AG08395 (cell line): Measurements from ENCODE around the gene GLYATL2.
A peak's percentile ranks its signal among the peaks of the same experiment; 100 is the strongest.

Source experiments
- DNase-seq: peaks from one replicate; pipeline ENCODE4 v3.0.0; 2012; ENCODE audit warnings: mixed read lengths, low spot score

Gene GLYATL2, protein sequence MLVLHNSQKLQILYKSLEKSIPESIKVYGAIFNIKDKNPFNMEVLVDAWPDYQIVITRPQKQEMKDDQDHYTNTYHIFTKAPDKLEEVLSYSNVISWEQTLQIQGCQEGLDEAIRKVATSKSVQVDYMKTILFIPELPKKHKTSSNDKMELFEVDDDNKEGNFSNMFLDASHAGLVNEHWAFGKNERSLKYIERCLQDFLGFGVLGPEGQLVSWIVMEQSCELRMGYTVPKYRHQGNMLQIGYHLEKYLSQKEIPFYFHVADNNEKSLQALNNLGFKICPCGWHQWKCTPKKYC

DNA sequence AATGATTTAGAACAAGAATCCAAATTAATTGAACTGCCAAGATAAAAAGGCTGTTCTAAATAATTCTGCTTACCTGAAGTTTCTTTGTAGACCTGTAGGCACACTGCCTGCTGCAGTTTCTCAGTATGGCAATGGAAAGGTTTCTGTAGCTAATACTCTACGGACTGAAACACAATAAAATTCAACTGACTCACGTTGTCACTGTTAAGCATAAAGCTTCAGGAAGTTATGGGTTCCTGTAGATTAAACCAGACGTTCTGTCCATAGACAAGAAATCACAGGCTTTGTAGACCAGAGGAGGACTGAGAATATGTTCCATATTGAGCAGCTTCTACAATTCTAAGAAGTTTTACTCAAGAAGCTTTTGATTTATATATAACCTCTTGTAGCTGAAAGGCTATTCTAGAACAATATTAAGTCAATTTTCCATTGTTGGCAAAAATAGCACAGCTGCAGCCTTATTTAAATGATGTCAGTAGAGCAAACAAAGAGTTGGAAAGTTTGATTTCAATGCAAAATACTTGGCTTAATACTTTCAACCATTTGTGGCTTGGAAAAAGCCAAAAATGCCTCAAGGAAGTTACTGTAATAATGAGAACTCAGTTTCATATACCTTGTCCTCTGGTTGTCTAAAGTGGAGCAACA lies at the start of gene GLYATL2:
Gene GLYATL2, minus strand, starts transcription at position 344 of the 645 bp plus-strand sequence. CDS start 5,092 bp downstream, outside the sequence.
- DNase-seq: no peak

DNA sequence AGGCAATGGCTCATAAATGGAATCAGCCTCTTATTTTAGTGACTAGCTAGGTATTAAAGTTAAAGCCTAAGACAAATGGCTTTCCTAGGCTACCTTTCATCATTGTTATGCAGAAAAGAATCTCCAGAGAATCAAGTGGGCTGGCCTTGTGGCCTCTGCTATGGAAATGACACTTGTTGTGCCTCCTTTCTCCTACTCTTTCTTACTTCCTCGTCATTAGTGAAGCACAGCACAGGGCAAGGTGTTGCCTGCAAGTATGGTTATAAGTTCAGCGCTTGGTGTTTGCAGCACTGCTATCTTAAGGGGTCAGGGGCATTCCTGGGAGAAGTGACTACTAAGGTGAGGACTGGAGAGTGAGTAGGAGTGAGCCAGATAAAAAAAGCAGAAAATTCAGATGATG lies 49.4 kb upstream of the GLYATL2 start:
- no peak for DNase-seq

DNA sequence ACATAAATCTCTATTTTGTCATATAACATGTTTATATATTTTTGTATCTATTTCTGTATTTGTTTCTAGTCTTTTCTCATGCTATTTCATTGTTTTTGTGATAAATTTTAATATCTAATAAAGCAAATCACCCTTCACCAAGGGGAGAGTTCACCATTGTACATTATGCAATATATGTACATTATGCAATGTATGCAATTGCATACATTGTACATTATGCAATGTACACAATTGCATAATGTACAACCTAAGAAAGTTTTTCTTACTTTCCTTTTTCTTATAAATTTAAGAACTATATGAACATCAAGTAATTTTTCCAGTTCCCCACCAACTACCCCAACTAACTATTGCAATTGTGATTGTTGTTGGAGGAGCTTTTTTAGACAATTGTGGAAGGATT lies 44.1 kb upstream of the GLYATL2 start:
- DNase-seq: no peak

DNA sequence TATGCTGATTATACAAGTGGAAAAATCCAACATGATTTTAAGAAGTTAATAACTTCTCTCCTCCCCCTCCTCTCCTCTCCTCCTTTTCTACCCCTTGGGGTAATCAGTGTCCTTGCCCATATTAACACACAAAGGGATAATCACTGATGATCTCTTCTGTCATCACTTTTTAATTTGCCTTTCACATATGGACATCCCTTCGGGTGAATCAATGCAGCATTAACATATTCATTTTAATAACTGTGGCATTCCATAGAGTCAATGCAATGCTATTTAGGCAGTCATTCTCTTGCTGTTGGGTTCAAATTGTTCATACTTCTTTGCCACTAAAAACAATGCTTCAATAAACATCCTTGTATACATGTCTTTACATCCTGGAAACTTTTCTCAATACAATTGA lies 42.9 kb upstream of the GLYATL2 start:
- DNase-seq: no peak

DNA sequence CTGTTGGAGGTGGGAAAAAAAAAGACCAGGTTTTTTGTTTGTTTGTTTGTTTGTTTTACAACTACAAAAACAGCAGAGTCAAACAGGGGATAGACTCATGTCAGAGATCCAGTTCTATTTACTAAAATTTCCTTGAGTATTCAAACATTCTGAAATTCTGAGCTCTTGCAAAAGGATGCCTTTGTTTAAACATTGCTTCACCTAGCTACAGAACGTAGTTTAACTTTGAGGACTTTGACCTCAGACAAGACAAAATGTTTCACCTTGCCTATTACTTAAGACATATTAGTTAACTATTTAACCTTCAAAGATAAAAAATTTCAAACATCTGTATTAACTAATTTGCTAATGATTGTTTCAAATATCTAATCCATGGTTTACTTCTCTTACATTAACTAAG lies 36.1 kb upstream of the GLYATL2 start:
- DNase-seq: no peak

DNA sequence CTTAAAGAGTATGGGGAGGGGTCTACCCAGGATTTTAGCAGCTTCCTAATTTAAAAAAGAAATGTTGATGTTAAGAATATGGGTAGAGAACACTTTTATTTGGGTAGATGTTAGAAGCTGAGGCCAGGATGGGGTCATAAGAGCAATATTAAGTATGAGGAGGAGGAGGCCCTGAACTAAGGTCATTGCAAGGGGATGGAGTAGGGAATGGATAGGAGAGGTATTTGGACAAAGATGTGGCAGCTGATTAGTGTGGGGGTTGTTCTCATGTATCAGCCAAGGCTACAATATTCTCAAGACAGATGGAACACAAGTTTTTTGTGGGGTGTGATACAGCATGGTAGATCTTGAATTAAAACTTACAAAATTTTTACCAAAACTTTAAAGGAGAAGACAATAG lies 35.7 kb upstream of the GLYATL2 start:
- no peak for DNase-seq

DNA sequence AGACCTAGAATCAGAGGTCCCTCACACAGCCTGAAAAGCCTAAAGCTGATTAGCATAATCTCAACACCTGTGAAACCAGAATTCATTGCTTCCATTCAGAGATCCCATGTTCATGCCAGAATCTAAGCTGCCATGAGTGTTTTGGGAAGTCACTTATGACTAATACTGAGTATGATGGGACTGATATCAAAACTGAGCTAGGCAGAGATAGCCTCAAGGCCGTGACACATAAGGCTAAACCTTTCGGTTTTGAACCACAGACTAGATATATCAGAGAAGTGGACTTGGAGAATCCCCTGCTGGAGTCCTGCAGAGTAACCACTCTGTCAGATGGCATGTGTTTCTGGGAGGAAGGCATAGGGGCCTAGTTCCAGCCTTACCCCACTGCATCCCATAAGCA lies 23.1 kb upstream of the GLYATL2 start:
- no peak for DNase-seq

DNA sequence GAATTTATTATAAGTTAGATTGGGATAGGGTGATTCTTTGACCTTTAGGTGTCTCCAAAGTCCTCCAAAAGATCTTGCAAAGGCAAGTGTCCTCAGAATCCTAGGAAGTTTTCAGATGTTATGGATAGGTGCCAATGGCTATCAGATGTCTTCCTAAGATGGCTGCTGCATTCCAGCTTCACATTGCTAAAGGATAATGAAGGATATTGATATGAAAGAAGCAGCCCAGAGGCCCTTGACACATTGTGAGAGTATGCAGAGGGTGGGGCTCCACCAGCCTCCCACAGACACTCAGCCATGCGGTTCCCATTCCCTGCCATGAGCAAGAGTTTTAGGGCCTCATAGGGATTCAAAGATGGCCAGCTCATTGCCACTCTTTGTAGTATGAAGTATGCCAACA lies 22.3 kb upstream of the GLYATL2 start:
- no peak for DNase-seq

DNA sequence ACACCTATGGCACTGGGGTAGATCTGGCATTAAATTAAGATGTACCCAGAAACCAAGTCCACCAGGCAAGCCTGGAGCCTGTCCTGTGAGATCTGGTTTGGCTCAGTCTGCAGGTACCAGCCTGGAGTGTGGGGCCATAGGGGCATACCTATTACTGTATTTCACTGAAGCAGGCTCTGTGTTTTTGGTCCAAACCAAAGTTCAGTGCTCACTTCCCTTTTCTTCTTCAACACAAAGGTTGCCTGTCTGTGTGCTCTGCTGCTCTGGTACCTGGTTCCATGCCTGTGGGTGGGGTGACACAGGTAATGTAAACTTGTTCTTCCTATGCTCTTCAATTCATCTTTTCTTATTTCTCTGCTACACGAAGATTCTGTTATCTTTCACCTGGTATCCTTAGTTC lies 19.8 kb upstream of the GLYATL2 start:
- no peak for DNase-seq

DNA sequence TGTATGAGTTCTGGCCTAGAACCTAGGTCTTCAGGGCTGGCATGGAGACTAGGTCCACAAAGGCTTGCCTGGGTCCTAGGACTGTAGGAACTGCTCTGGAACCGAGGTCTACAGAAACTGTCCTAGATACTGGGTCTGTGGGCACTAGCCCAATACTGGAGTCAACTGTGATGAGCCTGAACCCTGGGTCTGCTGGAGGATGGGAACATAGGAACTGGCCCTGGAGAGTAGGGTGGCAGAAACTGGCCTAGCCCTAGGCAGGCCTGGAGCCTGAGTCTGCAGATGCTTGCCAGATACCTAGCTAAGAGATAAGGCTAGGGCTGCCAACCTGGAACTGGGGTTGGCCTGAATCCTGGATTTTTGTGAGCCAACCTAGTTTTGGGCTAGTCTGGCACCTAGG lies 19.2 kb upstream of the GLYATL2 start:
- DNase-seq: no peak

DNA sequence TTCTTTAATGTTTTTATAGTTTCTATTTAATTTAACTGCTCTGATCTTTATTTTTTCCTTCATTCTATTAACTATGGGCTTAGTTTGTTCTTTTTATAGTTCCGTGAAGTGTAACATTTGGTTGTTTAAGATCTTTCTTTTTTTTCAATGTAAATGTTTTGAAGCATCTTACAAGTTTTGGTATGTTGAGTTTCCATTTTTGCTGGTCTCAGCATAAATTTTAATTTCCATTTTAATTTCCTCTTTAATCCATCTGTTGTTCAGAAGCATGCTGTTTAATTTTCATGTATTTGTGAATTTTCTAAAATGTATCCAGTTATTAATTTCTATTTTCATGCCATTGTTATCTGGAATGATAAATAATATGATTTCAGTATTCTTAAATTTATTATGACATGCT lies 17.0 kb upstream of the GLYATL2 start:
- no peak for DNase-seq

DNA sequence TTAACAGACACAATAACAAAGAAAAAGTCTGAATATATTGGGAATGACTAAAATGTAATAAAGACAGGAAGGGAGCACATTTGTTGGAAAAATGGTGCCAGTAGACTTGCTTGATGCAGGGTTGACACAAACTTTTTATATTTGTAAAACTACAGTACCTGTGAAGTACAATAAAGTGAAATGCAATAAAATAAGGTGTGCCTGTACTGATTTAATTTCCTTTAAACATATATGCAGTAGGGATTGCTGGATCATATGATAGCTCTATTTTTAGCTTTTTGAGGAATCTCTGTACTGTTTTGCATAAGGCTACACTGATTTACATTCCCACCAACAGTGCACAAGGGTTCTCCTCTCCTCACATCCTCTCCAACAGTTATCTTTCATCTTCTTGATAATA lies 12.3 kb upstream of the GLYATL2 start:
- DNase-seq: no peak

DNA sequence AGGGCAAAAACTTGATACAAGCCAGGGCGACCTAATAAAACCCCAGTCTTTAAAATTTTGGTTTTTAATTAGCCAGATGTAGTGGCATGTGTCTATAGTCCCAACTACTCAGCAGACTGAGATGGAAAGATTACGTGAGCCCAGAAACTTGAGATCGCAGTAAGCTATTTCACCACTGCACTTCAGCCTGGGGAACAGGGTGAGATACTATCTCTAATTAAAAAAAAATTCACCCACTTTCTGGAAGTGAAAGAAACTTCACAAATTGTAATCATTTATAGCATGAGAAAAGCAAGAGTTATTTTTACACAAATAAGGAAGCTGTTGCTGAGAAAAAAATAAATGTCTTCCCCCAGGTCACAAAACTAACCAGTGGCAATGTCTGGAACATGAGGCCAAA lies 882 bp upstream of the GLYATL2 start:
- DNase-seq: no peak

DNA sequence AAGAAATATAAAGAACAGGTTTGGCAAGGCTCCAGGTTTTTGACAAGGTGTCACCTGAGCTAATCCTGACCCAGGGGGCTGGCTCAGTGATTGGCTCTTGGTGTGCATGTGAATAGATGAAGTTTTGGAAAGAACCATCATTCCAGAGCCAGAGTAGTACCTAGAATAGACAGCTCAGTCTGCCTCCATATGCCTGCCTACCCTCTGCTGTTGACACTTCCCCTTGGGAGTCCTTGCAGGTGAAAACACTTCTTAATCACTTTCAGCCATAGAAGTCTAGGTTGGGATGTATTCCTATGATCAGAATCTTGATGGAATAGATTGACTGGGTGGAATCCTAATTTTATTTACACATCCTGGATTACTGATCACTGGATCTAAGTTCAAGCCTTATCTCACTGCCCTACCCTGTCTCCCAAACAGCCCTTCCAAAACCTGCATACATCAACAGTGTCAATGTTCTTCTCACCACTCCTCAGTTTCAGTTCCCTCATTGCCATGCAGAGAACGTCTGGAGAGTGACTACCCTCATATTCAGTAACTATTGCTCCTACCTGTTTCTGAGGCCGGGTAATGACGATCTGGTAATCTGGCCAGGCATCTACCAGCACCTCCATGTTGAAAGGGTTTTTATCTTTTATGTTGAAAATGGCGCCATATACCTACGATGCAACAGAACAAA lies 6.7 kb downstream of the GLYATL2 start:
- DNase-seq: no peak

DNA sequence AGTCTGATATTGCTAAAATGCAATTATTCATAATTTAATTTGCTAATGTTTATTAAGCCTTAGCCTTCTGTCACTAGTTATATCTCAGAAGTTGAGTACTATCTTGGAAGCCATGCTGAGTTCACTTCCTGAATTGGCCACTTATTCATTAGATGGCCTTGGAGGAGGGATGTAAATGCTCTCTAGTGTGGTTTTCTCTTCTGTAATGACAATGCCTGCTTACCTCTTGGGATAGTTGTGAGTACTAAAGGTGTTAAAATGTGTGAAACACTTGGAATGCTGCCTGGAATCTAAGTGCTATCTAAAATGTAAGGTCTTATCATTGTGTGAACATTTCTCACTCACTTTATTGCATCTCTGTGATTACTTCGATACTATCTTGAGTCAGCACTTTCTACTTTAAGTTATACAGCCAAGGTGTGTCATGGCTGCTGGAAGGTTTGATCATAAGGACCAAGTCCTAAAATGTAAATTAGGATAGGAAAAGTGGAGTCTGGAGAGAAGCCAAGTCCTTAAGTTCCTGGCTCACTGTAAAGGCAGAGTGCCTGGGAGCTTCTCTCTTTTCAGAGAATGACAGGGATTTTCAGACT lies 12.4 kb downstream of the GLYATL2 start:
- DNase-seq: no peak

DNA sequence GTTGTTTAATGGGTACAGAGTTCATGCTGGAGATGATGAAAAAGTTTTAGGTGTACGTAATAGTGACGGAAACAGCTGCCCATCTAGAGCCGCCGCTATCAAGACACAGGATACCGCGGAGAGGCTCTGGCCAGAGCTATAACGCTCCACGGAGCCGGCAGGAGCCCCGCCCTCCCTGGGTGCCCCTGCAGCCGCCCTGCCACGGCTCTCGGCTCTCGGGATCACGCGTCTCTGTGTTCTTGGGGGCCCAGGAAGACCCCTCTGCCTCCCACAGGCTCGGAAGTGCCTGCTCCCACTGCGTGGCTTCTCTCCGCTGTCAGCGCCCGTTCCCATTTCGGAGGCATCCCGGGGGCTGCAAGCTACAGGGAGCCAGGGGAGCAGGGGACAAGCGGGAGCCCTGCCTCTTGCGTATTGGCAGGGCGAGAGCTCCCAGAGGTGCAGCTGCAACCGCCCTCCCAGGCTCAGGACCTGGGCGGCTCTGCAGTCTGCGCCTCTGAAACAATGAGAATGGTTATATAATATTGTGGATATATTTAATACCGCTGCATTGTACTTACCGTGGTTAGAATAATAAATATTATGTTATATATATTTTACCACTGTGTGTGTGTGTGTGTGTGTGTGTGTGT lies 13.7 kb downstream of the GLYATL2 start:
- no peak for DNase-seq

DNA sequence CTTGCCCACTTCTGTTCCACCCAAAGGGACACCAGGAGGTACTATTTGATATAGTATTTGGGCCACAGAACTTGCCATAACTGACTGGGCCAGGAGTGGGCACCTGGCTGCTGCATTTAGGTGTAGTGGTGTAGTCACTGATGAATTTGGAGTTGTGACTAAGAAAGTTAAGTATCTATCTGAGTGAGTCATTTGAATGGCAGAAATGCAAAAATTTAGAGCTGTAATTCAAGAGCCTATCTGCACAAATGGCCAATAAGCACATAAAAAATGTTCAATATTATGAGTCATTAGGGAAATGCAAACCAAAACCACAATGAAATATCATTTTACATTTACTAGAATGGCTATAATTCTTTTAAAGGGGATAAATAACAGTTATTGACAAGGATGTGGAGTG lies 14.7 kb downstream of the GLYATL2 start:
- peak; percentile 9 for DNase-seq

DNA sequence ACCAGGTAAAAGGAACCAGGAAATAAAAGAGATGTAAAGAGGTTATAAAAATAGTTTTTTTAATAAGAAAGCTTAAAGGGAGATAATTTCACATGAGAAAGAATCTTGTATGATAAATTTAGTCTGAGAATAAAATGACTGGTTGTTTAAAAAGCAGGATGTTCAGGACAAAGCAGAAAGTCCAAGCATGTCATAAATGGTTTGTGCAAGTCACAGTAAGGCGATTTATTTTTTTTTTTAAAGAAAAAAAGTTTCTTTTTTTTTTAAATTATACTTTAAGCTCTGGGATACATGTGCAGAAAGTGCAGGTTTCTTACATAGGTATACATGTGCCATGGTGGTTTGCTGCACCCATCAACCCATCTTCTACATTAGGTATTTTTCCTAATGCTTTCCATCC lies 30.8 kb downstream of the GLYATL2 start:
- DNase-seq: no peak

DNA sequence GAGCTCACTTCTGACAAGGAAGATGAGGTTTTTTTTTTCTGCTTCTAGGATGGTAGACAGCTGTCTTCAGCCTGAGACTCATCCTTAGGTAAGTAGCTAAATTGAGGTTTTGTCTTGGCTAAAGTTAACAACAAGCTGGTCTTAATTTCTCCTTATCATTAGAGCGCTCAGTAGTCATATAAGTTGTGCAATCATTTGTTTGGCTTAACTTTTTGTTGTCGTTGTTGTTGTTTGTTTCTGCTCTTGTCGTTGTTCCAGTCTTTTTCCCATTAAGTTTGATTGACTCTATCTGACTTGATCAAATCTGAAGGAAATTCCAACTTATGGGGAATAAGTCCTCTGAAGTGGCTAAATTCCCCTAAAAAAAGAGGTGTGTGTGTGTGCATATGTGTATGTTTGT lies 33.0 kb downstream of the GLYATL2 start:
- no peak for DNase-seq

DNA sequence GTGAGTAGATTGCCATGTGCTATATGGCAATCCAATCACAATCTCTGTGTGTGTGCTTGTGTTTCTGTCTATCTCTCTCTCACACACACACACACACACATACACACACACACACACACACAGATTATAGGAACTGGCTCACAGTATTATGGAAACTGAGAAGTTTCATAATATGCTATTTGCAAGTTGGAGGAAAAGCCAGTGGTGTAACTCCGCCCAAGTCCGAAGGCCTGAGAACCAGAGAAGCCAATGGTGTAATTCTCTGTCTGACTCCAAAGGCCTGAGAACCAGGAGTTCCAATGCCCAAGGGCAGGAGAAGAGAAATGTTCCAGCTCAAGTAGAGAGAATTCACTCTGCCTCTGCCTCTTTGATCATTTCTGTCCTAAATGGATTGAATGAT lies 37.2 kb downstream of the GLYATL2 start:
- no peak for DNase-seq

DNA sequence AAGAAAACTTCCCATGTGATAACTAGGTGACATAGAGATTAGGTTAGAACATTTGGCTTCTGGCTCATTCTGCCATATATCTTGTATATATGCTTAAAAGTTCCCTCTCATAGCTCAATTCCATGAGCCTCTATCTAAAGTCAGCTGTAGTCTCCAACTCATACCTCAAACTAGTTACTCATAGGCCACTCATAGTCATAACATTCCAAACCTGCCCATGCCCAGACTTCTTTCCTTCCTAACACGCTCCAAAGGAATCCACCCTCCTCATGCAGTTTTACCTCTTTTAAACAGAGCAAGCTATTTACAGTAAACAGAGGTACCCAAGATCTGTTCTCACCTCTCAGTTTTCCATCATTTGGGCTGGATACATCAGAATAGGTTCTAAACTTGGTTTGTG lies 39.4 kb downstream of the GLYATL2 start:
- peak; percentile 34 for DNase-seq

DNA sequence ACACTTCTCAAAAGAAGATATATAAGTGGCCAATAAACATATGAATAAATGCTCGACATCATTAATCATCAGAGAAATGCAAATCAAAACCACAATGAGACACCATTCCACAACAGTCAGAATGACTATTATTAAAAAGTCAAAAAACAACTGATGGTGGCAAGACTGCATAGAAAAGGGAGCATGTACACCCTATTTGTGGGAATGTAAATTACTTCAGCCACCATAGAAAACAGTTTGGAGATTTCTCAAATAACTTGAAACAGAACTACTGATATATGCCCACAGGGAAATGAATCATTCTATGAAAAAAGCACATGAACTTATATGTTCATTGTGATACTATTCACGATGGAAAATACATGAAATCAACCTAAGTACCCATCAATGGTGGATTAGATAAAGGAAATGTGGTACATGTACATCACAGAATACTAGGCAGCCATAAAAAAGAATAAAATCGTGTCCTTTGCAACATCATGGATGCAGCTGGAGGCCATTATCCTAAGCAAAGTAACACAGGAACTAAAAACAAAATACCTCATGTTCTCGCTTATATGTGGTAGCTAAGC lies 42.4 kb downstream of the GLYATL2 start:
- DNase-seq: no peak
